NCI-H2227 (cell line): ENCODE results near the gene RAB30.
"Not testable (repeated sequence)": the region's sequence is repeated elsewhere in the genome, so short reads cannot be mapped to it uniquely, and the experiment has no call there.

Source experiments
- DNase-seq: peaks from one replicate; lab custom pipeline; 2025; ENCODE audit not compliant: unreplicated experiment; lab: John Stamatoyannopoulos, UW

RAB30 gene

GRCh38 chr11:82988936-82989627, 82.6 kb downstream of the RAB30 start:
- peak; percentile 1 for DNase-seq

- no peak for DNase-seq
Measured at GRCh38 chr11:82987997-82988396, 83.7 kb downstream of the RAB30 start.

GRCh38 chr11:82986446-82986845, 85.3 kb downstream of the RAB30 start:
- DNase-seq, result no peak

GRCh38 chr11:82981852-82982251, 89.8 kb downstream of the RAB30 start:
- no peak for DNase-seq

- no peak for DNase-seq
Measured at GRCh38 chr11:82980947-82981346, 90.8 kb downstream of the RAB30 start.

GRCh38 chr11:82980292-82980691, 91.4 kb downstream of the RAB30 start:
- no peak for DNase-seq

GRCh38 chr11:82979824-82980223, 91.9 kb downstream of the RAB30 start:
- no peak for DNase-seq

- DNase-seq, result no peak
Measured at GRCh38 chr11:82978422-82979099, 93.1 kb downstream of the RAB30 start.

- DNase-seq, result no peak
Measured at GRCh38 chr11:82976786-82977185, 94.9 kb downstream of the RAB30 start.

GRCh38 chr11:82975882-82976281, 95.8 kb downstream of the RAB30 start:
- DNase-seq, result no peak

GRCh38 chr11:82974851-82975250, 96.8 kb downstream of the RAB30 start:
- no peak for DNase-seq

GRCh38 chr11:82974135-82974534, 97.6 kb downstream of the RAB30 start:
- no peak for DNase-seq

- no peak for DNase-seq
Measured at GRCh38 chr11:82972103-82972502, 99.6 kb downstream of the RAB30 start.

GRCh38 chr11:82971519-82971946, 100.2 kb downstream of the RAB30 start:
- DNase-seq, result not testable (repeated sequence)

- peak; percentile 38 for DNase-seq
Measured at GRCh38 chr11:82970507-82971083, 101.1 kb downstream of the RAB30 start.

- DNase-seq, result no peak
Measured at GRCh38 chr11:82969811-82970210, 101.9 kb downstream of the RAB30 start.

GRCh38 chr11:82967381-82967780, 104.3 kb downstream of the RAB30 start:
- DNase-seq, result no peak

- DNase-seq, result not testable (repeated sequence)
Measured at GRCh38 chr11:82962021-82962420, 109.7 kb downstream of the RAB30 start.

GRCh38 chr11:82960779-82961143, 110.9 kb downstream of the RAB30 start:
- DNase-seq, result peak; percentile 38

- DNase-seq, result peak; percentile 29
Measured at GRCh38 chr11:82959987-82960778, 111.5 kb downstream of the RAB30 start.

GRCh38 chr11:82955736-82956453, 115.8 kb downstream of the RAB30 start:
- DNase-seq, result peak; percentile 10
